ENCODE results near the gene STOM.
A peak's percentile ranks its signal among the peaks of the same experiment; 100 is the strongest.

The STOM gene

GRCh38 chr9:121298689-121299466, 71.2 kb downstream of the STOM start:
- peak overlapping the region; percentile 20 for H3K4me3 ChIP-seq (ENCODE audit: low read depth, low read length)
- DNase-seq (ENCODE audit: low read depth, low spot score), result peak; percentile 41
- TF ChIP-seq, protein P1, sequence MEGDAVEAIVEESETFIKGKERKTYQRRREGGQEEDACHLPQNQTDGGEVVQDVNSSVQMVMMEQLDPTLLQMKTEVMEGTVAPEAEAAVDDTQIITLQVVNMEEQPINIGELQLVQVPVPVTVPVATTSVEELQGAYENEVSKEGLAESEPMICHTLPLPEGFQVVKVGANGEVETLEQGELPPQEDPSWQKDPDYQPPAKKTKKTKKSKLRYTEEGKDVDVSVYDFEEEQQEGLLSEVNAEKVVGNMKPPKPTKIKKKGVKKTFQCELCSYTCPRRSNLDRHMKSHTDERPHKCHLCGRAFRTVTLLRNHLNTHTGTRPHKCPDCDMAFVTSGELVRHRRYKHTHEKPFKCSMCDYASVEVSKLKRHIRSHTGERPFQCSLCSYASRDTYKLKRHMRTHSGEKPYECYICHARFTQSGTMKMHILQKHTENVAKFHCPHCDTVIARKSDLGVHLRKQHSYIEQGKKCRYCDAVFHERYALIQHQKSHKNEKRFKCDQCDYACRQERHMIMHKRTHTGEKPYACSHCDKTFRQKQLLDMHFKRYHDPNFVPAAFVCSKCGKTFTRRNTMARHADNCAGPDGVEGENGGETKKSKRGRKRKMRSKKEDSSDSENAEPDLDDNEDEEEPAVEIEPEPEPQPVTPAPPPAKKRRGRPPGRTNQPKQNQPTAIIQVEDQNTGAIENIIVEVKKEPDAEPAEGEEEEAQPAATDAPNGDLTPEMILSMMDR (IDR thresholded peaks at IDR 0.05; ENCODE audit: low read depth, low read length), result no peak
- in situ Hi-C loops (cut with HindIII; ENCODE audit: low sequenced_read_pairs), result no loop called here

DNA sequence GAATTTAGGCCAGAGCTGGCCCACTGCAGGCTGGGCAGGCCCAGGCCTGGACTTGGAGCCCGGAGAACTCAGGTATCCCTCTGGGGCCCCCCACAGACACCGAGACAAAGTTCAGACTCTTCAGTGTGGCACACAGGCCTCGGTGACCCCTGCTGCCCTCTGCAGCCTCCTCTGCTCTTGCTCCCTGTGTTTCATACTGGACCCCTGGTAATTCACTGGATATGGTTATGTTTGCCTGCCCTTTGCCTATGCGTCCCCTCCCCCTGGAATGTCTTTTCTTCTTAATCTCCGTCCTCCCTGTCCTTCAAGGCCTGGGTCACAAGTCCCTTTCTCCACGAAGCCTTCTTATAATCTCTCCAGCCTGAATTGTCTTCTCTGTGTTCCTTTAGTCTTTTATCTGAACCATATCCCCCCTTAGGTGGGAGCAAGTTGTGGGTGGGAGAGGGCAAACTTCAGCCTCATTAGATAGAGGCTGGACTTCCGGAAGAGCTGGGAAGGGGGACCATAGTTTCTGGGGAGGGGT, 72.0 kb downstream of the STOM start:
- no peak overlapping the region for H3K4me3 ChIP-seq (ENCODE audit: low read depth, low read length)
- TF ChIP-seq, protein P1 (IDR thresholded peaks at IDR 0.05; ENCODE audit: low read depth, low read length), result no peak
- DNase-seq (ENCODE audit: low read depth, low spot score), result no peak
- in situ Hi-C loops (cut with HindIII; ENCODE audit: low sequenced_read_pairs), result no loop called here

- in situ Hi-C loops (cut with HindIII; ENCODE audit: low sequenced_read_pairs), result no loop called here
- no peak overlapping the region for H3K4me3 ChIP-seq (ENCODE audit: low read depth, low read length)
- TF ChIP-seq, protein P1 (IDR thresholded peaks at IDR 0.05; ENCODE audit: low read depth, low read length), result no peak
- no peak for DNase-seq (ENCODE audit: low read depth, low spot score)
These were observed 72.7 kb downstream of the STOM start for GRCh38 chr9:121297389-121297788.

DNA sequence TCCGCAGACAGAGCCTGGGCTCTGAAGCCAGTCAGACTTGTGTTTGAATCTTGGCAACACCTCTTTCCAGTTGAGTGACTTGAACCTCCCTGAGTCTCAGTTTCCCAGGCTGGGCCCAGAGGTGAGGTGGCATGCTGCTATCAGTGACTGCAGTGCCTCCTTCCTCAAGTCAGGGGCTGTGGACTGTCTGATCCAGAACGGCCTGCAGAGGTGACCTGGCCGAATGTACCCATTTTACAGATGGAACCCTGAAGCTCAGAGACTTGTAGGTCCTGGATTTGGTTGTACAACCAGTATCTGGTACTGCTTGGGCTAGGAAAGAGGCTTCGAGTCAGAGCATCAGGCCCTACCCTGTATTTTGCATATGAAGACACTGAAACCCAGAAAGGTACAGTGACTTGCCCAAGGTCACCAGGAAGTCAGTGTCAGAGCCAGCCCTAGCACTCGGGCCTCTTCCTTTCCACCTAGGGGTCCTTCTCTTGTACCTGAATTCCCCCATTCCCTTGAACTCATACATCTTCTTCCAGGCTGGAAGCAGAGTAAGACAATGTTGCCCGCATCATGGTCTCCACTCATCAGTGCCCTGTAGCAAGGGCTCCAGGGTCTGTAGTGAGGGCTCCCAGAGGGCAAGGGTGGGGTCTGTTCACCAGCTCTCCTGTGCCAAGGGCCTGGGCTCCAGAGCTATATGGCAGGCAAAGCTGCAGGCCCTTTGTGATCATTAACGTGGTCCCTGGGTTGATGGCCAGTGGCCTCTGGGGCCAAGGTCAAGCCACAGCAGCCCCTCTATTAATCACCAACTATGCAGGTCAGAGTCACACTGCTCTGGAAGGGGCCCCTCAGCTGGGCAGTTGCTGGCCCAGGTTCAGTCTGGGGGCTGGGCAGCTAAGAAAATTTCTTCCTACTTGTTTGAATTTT, 73.6 kb downstream of the STOM start:
- TF ChIP-seq, protein P1 (IDR thresholded peaks at IDR 0.05; ENCODE audit: low read depth, low read length), result no peak
- in situ Hi-C loops (cut with HindIII; ENCODE audit: low sequenced_read_pairs), result no loop called here
- H3K4me3 ChIP-seq (ENCODE audit: low read depth, low read length), result no peak overlapping the region
- DNase-seq (ENCODE audit: low read depth, low spot score), result no peak

- H3K4me3 ChIP-seq (ENCODE audit: low read depth, low read length), result no peak overlapping the region
- in situ Hi-C loops (cut with HindIII; ENCODE audit: low sequenced_read_pairs), result no loop called here
- TF ChIP-seq, protein P1 (IDR thresholded peaks at IDR 0.05; ENCODE audit: low read depth, low read length), result no peak
- DNase-seq (ENCODE audit: low read depth, low spot score), result no peak
These were observed 74.3 kb downstream of the STOM start for GRCh38 chr9:121295662-121296191.

Data from astrocyte of the spinal cord (primary cell).